Neuron (in vitro differentiated cells): ENCODE measurements around the gene COL12A1.
A peak's percentile ranks its signal among the peaks of the same experiment; 100 is the strongest.

Experiments
- H2AFZ ChIP-seq: one replicate; pipeline ENCODE4 v1.6.1; 2013; ENCODE audit warnings: low read depth, mild to moderate bottlenecking, inconsistent platforms, low read length, moderate library complexity
- H3K27me3 ChIP-seq: one replicate; pipeline ENCODE4 v1.6.1; 2013; ENCODE audit warnings: low read length; ENCODE audit not compliant: insufficient read depth
- H3K36me3 ChIP-seq: one replicate; pipeline ENCODE4 v1.6.1; 2013; ENCODE audit warnings: low read length; ENCODE audit not compliant: insufficient read depth
- H3K4me1 ChIP-seq: one replicate; pipeline ENCODE4 v1.6.1; 2013; ENCODE audit warnings: low read length; ENCODE audit not compliant: insufficient read depth
- H3K4me3 ChIP-seq: 2 replicates; pipeline ENCODE4 v1.5.1; 2013; ENCODE audit warnings: mild to moderate bottlenecking, low read length, moderate library complexity
- H3K9me3 ChIP-seq: one replicate; pipeline ENCODE4 v1.6.1; 2013; ENCODE audit warnings: low read length

Gene COL12A1

GRCh38 chr6:75205776-75206575 is at the start of gene COL12A1:
Gene COL12A1 (minus strand): TSS chr6:75206053. CDS start chr6:75202792, 3,261 bp downstream.
- Histone ChIP-seq H3K27me3 (peaks cover 91% of the 10 kb centered on the region), H2AFZ (peak within 1 kb of the TSS; percentile 78), H3K36me3 (no peaks in the 10 kb centered on the region), H3K4me1 (peaks cover 6% of the 10 kb centered on the region), H3K9me3 (no peaks in the 10 kb centered on the region), H3K4me3 (no peak within 1 kb of the TSS)

GRCh38 chr6:75250552-75250951 is 44.7 kb upstream of the COL12A1 start:
- Histone ChIP-seq H3K36me3 (peaks cover 13% of the 10 kb centered on the region), H3K9me3 (no peaks in the 10 kb centered on the region), H3K4me3 (no peak overlapping the region), H3K27me3 (no peaks in the 10 kb centered on the region), H3K4me1 (no peaks in the 10 kb centered on the region), H2AFZ (no peak overlapping the region)

- Histone ChIP-seq H3K4me3 (no peak overlapping the region), H3K27me3 (no peaks in the 10 kb centered on the region), H3K4me1 (no peaks in the 10 kb centered on the region), H3K36me3 (peaks cover 8% of the 10 kb centered on the region), H3K9me3 (no peaks in the 10 kb centered on the region), H2AFZ (no peak overlapping the region)
Observed at GRCh38 chr6:75249837-75250236, 44.0 kb upstream of the COL12A1 start.

GRCh38 chr6:75246386-75246785 is 40.5 kb upstream of the COL12A1 start:
- Histone ChIP-seq H3K27me3 (no peaks in the 10 kb centered on the region), H2AFZ (no peak overlapping the region), H3K4me1 (peaks cover 12% of the 10 kb centered on the region), H3K4me3 (no peak overlapping the region), H3K36me3 (peaks cover 1% of the 10 kb centered on the region), H3K9me3 (no peaks in the 10 kb centered on the region)

- Histone ChIP-seq H2AFZ (peak overlapping the region; percentile 97), H3K9me3 (no peaks in the 10 kb centered on the region), H3K36me3 (peaks cover 19% of the 10 kb centered on the region), H3K4me1 (peaks cover 12% of the 10 kb centered on the region), H3K4me3 (peak overlapping the region; percentile 98), H3K27me3 (no peaks in the 10 kb centered on the region)
Observed at GRCh38 chr6:75244063-75244584, 38.3 kb upstream of the COL12A1 start.

GRCh38 chr6:75243333-75244062 is 37.6 kb upstream of the COL12A1 start, which contains the start of gene COX7A2:
Gene COX7A2 (minus strand): TSS chr6:75243801. CDS start chr6:75243734, 67 bp downstream.
- Histone ChIP-seq H3K36me3 (peaks cover 24% of the 10 kb centered on the region), H3K9me3 (no peaks in the 10 kb centered on the region), H2AFZ (peak within 1 kb of the TSS; percentile 97)

GRCh38 chr6:75236630-75237029 is 30.8 kb upstream of the COL12A1 start:
- no peaks in the 10 kb centered on the region for H3K4me1 ChIP-seq
- no peak overlapping the region for H3K4me3 ChIP-seq
- H3K27me3 ChIP-seq: no peaks in the 10 kb centered on the region
- no peak overlapping the region for H2AFZ ChIP-seq
- no peaks in the 10 kb centered on the region for H3K9me3 ChIP-seq
- H3K36me3 ChIP-seq: peaks cover 39% of the 10 kb centered on the region

More at GRCh38 chr6:75243333-75244062, 37.6 kb upstream of the COL12A1 start, which contains the start of gene COX7A2:
- Histone ChIP-seq H3K4me3 (peak within 1 kb of the TSS; percentile 98), H3K27me3 (no peaks in the 10 kb centered on the region), H3K4me1 (peaks cover 12% of the 10 kb centered on the region)

GRCh38 chr6:75235271-75235670 is 29.4 kb upstream of the COL12A1 start:
- H3K36me3 ChIP-seq: peaks cover 31% of the 10 kb centered on the region
- no peaks in the 10 kb centered on the region for H3K4me1 ChIP-seq
- no peaks in the 10 kb centered on the region for H3K27me3 ChIP-seq
- H3K4me3 ChIP-seq: no peak overlapping the region
- no peak overlapping the region for H2AFZ ChIP-seq
- H3K9me3 ChIP-seq: no peaks in the 10 kb centered on the region

GRCh38 chr6:75234126-75234865 is 28.4 kb upstream of the COL12A1 start:
- H3K4me3 ChIP-seq: no peak overlapping the region
- peaks cover 22% of the 10 kb centered on the region for H3K36me3 ChIP-seq
- no peaks in the 10 kb centered on the region for H3K9me3 ChIP-seq
- no peaks in the 10 kb centered on the region for H3K4me1 ChIP-seq
- H2AFZ ChIP-seq: no peak overlapping the region
- no peaks in the 10 kb centered on the region for H3K27me3 ChIP-seq

- Histone ChIP-seq H2AFZ (no peak overlapping the region), H3K27me3 (no peaks in the 10 kb centered on the region), H3K4me1 (no peaks in the 10 kb centered on the region), H3K36me3 (peaks cover 15% of the 10 kb centered on the region), H3K9me3 (no peaks in the 10 kb centered on the region), H3K4me3 (no peak overlapping the region)
Observed at GRCh38 chr6:75233092-75233615, 27.3 kb upstream of the COL12A1 start.

- H2AFZ ChIP-seq: no peak overlapping the region
- no peak overlapping the region for H3K4me3 ChIP-seq
- H3K9me3 ChIP-seq: no peaks in the 10 kb centered on the region
- no peaks in the 10 kb centered on the region for H3K36me3 ChIP-seq
- H3K4me1 ChIP-seq: no peaks in the 10 kb centered on the region
- H3K27me3 ChIP-seq: no peaks in the 10 kb centered on the region
Observed at GRCh38 chr6:75230484-75231325, 24.9 kb upstream of the COL12A1 start.
